Bronchial smooth muscle cell (primary cell): ENCODE measurements around the gene DCDC2B. TPM values are rescaled to one million over a fixed set of nuclear protein-coding genes. Genes with fewer than 3 reads are reported as not detected.

ENCODE experiments used
- total RNA-seq: library from RNA; depleted of rRNA; stranded (reverse); fragments of >200 nt; gene quantifications from 2 replicates; pipeline ENCODE4 v1.2.1, GENCODE V29; 2014

The DCDC2B gene
- not detected in 2 replicates for total RNA-seq

DNA sequence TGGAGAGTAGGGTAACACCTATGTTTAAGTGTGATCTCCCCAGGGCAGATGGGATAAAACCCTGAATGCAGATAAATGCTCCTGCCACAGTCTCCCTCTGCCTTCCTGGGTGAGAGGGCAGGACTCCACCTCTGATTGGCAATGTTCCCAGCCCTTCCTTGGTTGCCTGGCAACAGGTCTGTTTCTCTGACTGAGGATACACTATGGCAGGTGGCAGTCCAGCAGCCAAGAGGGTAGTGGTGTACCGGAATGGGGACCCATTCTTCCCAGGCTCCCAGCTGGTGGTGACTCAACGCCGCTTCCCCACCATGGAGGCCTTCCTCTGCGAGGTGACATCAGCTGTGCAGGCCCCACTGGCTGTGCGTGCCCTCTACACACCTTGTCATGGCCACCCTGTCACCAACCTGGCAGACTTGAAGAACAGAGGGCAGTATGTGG lies at the start of gene DCDC2B:
TSS of gene DCDC2B (plus strand) at position 199 of the 438 bp plus-strand sequence. CDS start at position 204, 5 bp downstream.

DNA sequence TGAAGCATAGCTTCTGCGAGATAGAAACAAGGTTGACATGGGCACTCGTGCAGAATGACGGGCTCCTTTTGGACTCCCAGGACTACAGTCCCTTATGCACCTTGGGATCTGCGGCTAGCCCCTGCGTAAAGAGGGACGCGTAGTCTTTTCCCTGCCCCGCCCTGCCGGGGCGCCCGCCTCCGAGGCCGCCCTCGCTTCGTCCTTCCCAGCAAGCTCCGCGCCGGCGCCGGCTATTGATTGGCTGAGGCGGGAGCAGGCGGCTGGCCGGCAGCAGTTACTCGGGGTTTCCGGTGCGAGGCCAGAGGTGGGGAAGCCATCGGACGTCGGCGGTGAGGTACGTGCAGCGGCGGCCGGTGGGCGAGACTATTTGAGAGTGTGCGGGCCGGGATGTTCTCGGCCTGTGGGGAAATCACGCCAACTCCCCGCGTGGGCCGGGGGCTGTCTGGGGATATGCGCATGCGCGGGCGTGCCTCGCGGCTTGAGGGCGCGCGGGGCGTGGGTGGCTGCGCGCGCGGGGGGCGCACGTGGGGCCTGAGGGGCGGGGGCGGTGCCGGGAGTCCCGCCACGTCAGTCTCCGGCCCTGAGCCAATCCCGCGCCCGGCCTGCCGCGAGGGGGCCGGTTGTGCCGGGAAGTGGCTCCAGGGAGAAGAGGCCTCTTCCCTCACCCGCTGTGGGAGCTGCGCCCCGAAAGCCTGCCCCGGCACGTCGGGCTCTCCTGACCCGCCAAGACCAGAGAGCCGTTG lies 29.3 kb upstream of the DCDC2B start, which contains the start of gene TXLNA:
TSS of gene TXLNA (plus strand) at position 233 of the 743 bp plus-strand sequence. CDS start 671 bp downstream, outside the sequence.

GRCh38 chr1:32200226-32201010 lies 8.5 kb upstream of the DCDC2B start, which contains the start of gene CCDC28B:
CCDC28B (plus strand) TSS chr1:32200595; CDS start chr1:32201936, 1,341 bp downstream.

GRCh38 chr1:32205401-32206370 lies 3.2 kb upstream of the DCDC2B start, which contains the start of gene IQCC:
IQCC (plus strand) TSS chr1:32205671; CDS start chr1:32205682, 11 bp downstream.

DNA sequence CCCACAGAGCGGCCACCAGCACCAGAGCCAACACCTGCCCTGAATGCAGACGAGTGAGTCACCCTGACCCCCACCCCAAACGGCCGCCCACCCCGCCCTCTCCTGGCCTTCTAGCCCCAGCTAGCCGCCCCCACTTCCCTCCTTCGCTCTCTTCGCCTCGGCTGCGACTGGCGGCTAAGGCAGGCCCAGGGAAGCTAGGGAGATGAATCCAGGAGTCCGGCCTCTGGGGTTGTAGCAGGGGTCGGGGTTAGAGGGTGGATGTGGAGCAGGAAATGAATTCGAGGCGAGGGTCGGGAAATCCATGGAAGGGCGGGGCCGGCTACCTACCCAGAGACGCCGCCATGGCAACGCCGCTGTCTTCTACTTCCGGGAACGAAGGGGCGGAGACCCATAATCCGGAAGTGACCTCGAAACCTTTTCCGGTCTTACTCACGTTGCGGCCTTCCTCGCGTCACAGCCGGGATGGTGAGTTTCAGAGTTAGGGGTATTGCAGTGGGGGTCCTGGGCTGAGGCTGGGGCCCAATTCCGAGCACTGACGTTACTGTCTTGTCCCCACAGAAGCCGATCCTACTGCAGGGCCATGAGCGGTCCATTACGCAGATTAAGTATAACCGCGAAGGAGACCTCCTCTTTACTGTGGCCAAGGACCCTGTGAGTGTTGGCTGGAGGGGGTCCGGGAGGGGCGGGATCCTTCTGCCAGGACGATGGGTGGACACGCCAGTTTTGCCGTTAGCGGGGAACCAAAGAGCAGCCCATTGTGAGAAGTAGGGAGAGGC lies 13.3 kb downstream of the DCDC2B start, which contains the start of the genes EIF3I and TMEM234:
TSS of gene EIF3I (plus strand) at position 428 of the 776 bp plus-strand sequence. CDS start at position 463, 35 bp downstream.
TSS of gene TMEM234 (minus strand) at position 374 of the 776 bp plus-strand sequence. CDS start at position 343, 31 bp downstream.

DNA sequence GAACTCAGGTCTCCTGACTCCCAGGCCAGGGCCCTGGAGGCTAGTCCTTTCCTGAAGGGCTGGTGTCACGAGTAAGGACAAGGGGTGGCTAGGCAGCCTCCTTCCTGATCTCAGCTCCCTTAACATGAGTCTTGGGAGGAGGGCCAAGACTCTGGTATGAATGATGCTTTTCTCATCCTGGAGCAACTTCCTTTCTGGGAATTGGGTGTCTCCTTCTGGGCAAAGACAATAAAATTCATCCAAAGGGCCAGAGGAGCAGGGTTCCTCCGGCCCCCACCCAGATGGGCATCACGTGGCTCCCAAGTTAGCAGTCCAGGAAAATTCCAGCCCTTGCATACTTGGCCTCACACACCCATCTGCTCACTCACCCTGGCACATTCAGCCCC lies 38.0 kb downstream of the DCDC2B start, which contains the start of gene FAM167B:
TSS of gene FAM167B (plus strand) at position 335 of the 386 bp plus-strand sequence. CDS start 200 bp downstream, outside the sequence.

DNA sequence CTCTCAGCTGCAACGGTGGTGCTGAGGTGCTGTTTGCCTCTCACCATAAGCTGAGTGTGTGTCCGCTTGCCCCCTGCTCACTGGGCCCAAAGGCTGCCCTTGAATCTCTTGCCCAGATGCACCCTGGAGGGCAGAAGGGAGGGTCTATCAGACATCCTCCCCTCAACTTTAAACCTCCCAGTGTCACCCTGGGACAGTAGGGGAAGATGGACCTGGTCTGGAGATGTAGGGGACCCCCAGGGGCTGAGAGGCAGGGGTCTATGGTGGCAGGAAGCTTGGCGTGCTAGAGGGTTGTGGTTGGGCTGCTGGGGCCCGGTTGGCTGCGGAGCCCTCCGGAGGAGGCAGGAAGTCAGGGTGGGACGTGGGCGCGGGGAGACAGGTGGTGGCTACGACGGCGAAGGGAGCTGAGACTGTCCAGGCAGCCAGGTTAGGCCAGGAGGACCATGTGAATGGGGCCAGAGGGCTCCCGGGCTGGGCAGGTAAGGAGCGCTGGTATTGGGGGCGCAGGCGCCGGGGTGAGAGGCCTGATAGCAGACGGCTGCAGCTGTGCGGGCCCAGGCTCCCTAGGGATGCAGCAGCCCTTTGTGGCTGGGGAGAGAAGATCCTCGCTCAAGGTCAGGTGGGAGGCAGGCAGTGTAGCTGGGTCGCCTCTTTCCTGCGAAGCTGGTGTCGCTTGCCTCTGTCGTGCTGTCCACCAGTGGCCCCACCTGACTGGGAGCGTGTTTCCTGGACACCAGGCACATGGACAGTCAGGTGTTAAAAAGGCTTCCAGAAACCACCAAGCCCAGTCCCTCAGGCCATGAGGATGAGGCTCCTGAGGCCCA lies 42.2 kb downstream of the DCDC2B start, which contains the start of gene LCK:
TSS of gene LCK (plus strand) at position 373 of the 824 bp plus-strand sequence. CDS start 23,065 bp downstream, outside the sequence.

Other genes with a start within 250 kb of the DCDC2B start
- 36.9 and 50.1 TPM in 2 replicates for gene KHDRBS1, start 195.2 kb upstream of the DCDC2B start, total RNA-seq
- 4.7 and 8.2 TPM in 2 replicates for gene TMEM39B, start 136.2 kb upstream of the DCDC2B start, total RNA-seq
- 20.2 and 24.3 TPM in 2 replicates for gene KPNA6, start 101.0 kb upstream of the DCDC2B start, total RNA-seq
- gene TXLNA, start 29.4 kb upstream of the DCDC2B start, total RNA-seq = 60.1 and 72.3 TPM in 2 replicates
- 16.1 and 19.5 TPM in 2 replicates for gene CCDC28B, start 8.5 kb upstream of the DCDC2B start, total RNA-seq
- 0.69 and 1.6 TPM in 2 replicates for gene IQCC, start 3.4 kb upstream of the DCDC2B start, total RNA-seq
- 15.4 and 17.7 TPM in 2 replicates for gene TMEM234, start 13.3 kb downstream of the DCDC2B start, total RNA-seq
- 352 and 375 TPM in 2 replicates for gene EIF3I, start 13.3 kb downstream of the DCDC2B start, total RNA-seq
- gene FAM167B, start 38.1 kb downstream of the DCDC2B start, total RNA-seq = 0.34 and 0.47 TPM in 2 replicates
- gene LCK, start 42.2 kb downstream of the DCDC2B start, total RNA-seq = 0.16 TPM in 1 of 2 replicates, not detected in the other
- gene HDAC1, start 83.0 kb downstream of the DCDC2B start, total RNA-seq = 82.8 and 94.3 TPM in 2 replicates
- 15.8 and 19.0 TPM in 2 replicates for gene MARCKSL1, start 127.1 kb downstream of the DCDC2B start, total RNA-seq
- 0.95 and 1.5 TPM in 2 replicates for gene FAM229A, start 153.4 kb downstream of the DCDC2B start, total RNA-seq
- gene TSSK3, start 153.4 kb downstream of the DCDC2B start, total RNA-seq = 0.63 and 0.86 TPM in 2 replicates
- 50.3 and 51.9 TPM in 2 replicates for gene BSDC1, start 185.4 kb downstream of the DCDC2B start, total RNA-seq